HL-60 (cell line): ENCODE measurements around the gene HDAC9.

Experiments used
- GABPA ChIP-seq: IDR thresholded peaks from 2 replicates; pipeline ENCODE4 v1.6.1; 2012; ENCODE audit warnings: low read depth
- SPI1 ChIP-seq: IDR thresholded peaks from 2 replicates; pipeline ENCODE4 v1.6.1; 2012; ENCODE audit warnings: low read depth, mild to moderate bottlenecking, borderline replicate concordance
- TF ChIP-seq, protein P1 (sequence below): IDR thresholded peaks from one replicate; pipeline ENCODE4 v1.5.1; 2011; ENCODE audit warnings: low read length, control low read depth, inconsistent platforms; ENCODE audit not compliant: insufficient read depth

DNA sequence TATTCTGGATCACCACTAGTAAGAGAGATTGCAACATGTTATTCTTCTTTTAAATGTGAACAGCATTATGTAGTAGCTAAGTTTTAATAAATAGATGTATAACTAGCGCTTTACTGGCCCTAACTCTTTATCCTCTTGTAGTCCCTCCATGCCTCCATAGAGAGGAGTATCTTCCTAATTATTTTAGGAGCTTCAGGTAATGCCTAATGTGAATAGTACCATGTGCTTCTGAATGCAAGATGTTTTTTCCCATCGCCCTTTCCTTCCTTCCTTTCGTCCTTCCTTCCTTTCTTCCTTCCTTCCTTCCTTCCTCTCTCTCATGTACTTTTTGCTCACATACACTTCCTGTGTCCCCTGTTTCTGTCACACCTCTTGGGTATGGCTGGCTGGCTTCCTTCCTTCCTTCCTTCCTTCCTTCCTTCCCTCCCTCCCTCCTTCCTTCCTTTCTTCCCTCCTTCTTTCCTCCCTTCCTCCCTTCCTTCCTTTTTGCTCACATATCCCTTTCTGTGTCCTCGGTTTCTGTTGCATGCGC, 290.7 kb downstream of the HDAC9 start:
- TF ChIP-seq, protein P1, sequence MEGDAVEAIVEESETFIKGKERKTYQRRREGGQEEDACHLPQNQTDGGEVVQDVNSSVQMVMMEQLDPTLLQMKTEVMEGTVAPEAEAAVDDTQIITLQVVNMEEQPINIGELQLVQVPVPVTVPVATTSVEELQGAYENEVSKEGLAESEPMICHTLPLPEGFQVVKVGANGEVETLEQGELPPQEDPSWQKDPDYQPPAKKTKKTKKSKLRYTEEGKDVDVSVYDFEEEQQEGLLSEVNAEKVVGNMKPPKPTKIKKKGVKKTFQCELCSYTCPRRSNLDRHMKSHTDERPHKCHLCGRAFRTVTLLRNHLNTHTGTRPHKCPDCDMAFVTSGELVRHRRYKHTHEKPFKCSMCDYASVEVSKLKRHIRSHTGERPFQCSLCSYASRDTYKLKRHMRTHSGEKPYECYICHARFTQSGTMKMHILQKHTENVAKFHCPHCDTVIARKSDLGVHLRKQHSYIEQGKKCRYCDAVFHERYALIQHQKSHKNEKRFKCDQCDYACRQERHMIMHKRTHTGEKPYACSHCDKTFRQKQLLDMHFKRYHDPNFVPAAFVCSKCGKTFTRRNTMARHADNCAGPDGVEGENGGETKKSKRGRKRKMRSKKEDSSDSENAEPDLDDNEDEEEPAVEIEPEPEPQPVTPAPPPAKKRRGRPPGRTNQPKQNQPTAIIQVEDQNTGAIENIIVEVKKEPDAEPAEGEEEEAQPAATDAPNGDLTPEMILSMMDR: no peak
- TF ChIP-seq SPI1 (no peak), GABPA (no peak)
